HepG2 (cell line): ENCODE measurements around the gene DNTTIP2. TPM values are rescaled to one million over a fixed set of nuclear protein-coding genes. Genes with fewer than 3 reads are reported as not detected.

Source experiments
- CAMTA2 ChIP-seq: sonication (generic); formaldehyde crosslinking; IDR thresholded peaks from 2 replicates; pipeline ENCODE4 v1.4.0; 2020; ENCODE audit warnings: mild to moderate bottlenecking, missing genetic modification reagents, borderline replicate concordance
- IRF1 ChIP-seq: sonication (generic); formaldehyde crosslinking; IDR thresholded peaks from 2 replicates; pipeline ENCODE4 v1.4.0; 2020; ENCODE audit warnings: low read depth, mild to moderate bottlenecking, missing genetic modification reagents
- KAT8 ChIP-seq: IDR thresholded peaks from 2 replicates; pipeline ENCODE4 v1.6.1; 2016; ENCODE audit warnings: missing genetic modification reagents, missing compliant biosample characterization
- NCOA2 ChIP-seq: sonication (generic); formaldehyde crosslinking; IDR thresholded peaks from 2 replicates; pipeline ENCODE4 v1.8.0; 2022; ENCODE audit warnings: inconsistent platforms
- NFE2L1 ChIP-seq: sonication (generic); formaldehyde crosslinking; IDR thresholded peaks from 2 replicates; pipeline ENCODE4 v1.4.0; 2020; ENCODE audit warnings: missing genetic modification reagents, mild to moderate bottlenecking, borderline replicate concordance
- NFKB2 ChIP-seq: sonication (generic); formaldehyde crosslinking; IDR thresholded peaks from 2 replicates; pipeline ENCODE4 v1.4.0; 2020; ENCODE audit warnings: missing genetic modification reagents, borderline replicate concordance
- RNF2 ChIP-seq: fragments of 450-650 bp; conservative IDR thresholded peaks from 2 replicates; pipeline ENCODE4 v1.6.1; 2016; ENCODE audit warnings: low read depth
- SOX13 ChIP-seq, 3 experiments: fragments of 450-650 bp in 1 of 3; sonication (generic) in 1 of 3; formaldehyde crosslinking in 1 of 3; IDR thresholded peaks in 2 of 3; conservative IDR thresholded peaks in 1 of 3; 2 replicates each; pipeline versions ENCODE4 v1.5.0 to v1.6.1; 2016 to 2020; ENCODE audit warnings: antibody characterized with exemption in 1 of 3, mild to moderate bottlenecking in 1 of 3, missing compliant biosample characterization in 1 of 3, missing genetic modification reagents in 1 of 3, moderate library complexity in 1 of 3
- ZBTB7A ChIP-seq: sonication (generic); formaldehyde crosslinking; IDR thresholded peaks from 2 replicates; pipeline ENCODE4 v1.8.0; 2022; ENCODE audit warnings: mild to moderate bottlenecking, missing genetic modification reagents
- ZFP36L1 ChIP-seq: sonication (generic); formaldehyde crosslinking; IDR thresholded peaks from 2 replicates; pipeline ENCODE4 v1.8.0; 2022; ENCODE audit warnings: mild to moderate bottlenecking, missing genetic modification reagents, moderate library complexity
- ZNF460 ChIP-seq: sonication (generic); formaldehyde crosslinking; IDR thresholded peaks from 2 replicates; pipeline ENCODE4 v1.5.1; 2020; ENCODE audit warnings: missing genetic modification reagents, mild to moderate bottlenecking, borderline replicate concordance
- ZNF546 ChIP-seq: sonication (generic); formaldehyde crosslinking; conservative IDR thresholded peaks from 2 replicates; pipeline ENCODE4 v1.8.1; 2023; ENCODE audit warnings: mild to moderate bottlenecking, missing genetic modification reagents
- ZNF720 ChIP-seq: sonication (generic); formaldehyde crosslinking; IDR thresholded peaks from 2 replicates; pipeline ENCODE4 v1.4.0; 2020; ENCODE audit warnings: missing genetic modification reagents
- polyA plus RNA-seq, 8 experiments: library from polyadenylated mRNA; depleted of rRNA in 3 of 8; stranded (reverse) in 7 of 8; unstranded in 1 of 8; fragments of >200 nt; fragmentation: Illumina TruSeq in 4 of 8; extraction: Trizol in 4 of 8; gene quantifications; 2 replicates each; pipeline versions ENCODE4 v1.2.1 to v1.2.3, GENCODE V29; 2011 to 2016; ENCODE audit warnings: low read depth in 4 of 8, missing spikeins in 1 of 8, mixed read lengths in 1 of 8; ENCODE audit not compliant: insufficient read depth in 1 of 8
- total RNA-seq, 5 experiments: library from RNA; depleted of rRNA; stranded (reverse); fragments of >200 nt; fragmentation: Illumina TruSeq; extraction: Trizol; gene quantifications; 2 replicates each; pipeline ENCODE4 v1.2.3, GENCODE V29; 2016; ENCODE audit warnings: low read depth in 1 of 5
- TF ChIP-seq, protein P1 (sequence below): sonication (generic); formaldehyde crosslinking; IDR thresholded peaks from 2 replicates; pipeline ENCODE4 v1.9.0; 2021; ENCODE audit warnings: mild to moderate bottlenecking, missing genetic modification reagents
- TF ChIP-seq, protein P2 (sequence below): IDR thresholded peaks from 2 replicates; pipeline ENCODE4 v1.6.1; 2016; ENCODE audit warnings: low read depth, control low read depth
- TF ChIP-seq, protein P3 (sequence below): sonication (generic); formaldehyde crosslinking; IDR thresholded peaks from 2 replicates; pipeline ENCODE4 v1.4.0; 2020; ENCODE audit warnings: mild to moderate bottlenecking, missing genetic modification reagents
- TF ChIP-seq, protein P4 (sequence below): sonication (generic); formaldehyde crosslinking; IDR thresholded peaks from 2 replicates; pipeline ENCODE4 v1.5.1; 2020; ENCODE audit warnings: mild to moderate bottlenecking, moderate library complexity, missing genetic modification reagents

The DNTTIP2 gene
- total and polyA plus RNA-seq, 2 of the 13 experiments (the other 11 are each of a cell fraction or from before 2014, with no cell fraction given) = 11.4 to 63.3 TPM

DNA sequence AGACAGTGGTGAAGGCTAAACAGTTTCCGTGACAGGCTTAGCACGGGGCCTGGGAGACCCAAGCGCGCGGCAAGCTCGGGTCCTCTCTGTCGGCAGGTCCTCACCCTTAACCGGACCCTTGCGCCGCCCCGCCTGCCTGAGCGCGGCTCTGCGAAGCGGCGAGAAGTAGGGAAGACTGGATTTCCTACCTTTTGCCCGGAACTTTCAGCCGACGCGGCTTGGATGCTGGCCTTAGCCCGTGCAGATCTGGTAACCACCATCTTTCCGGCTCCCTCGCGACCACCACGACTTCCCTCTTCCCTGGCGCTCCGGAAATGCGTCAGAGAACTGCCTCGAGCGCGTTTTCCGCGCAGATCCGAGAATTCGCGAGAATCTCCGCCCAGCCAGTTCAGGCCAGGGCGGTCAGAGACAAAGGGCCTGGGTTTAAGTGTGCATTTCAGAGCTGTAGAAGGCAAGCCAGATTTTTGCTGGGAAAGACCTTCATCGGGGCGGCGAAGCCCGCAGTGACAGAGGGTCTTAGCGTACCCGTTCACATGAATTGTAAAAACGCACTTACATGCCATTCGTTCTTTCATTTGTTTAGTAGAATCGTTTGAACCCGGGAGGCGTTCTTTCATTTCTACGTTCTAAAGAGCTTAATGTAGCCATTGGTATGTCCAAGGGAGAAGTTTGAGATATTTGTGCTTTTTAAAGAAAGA lies at the start of gene DNTTIP2 (continued):
- TF ChIP-seq, protein P1, sequence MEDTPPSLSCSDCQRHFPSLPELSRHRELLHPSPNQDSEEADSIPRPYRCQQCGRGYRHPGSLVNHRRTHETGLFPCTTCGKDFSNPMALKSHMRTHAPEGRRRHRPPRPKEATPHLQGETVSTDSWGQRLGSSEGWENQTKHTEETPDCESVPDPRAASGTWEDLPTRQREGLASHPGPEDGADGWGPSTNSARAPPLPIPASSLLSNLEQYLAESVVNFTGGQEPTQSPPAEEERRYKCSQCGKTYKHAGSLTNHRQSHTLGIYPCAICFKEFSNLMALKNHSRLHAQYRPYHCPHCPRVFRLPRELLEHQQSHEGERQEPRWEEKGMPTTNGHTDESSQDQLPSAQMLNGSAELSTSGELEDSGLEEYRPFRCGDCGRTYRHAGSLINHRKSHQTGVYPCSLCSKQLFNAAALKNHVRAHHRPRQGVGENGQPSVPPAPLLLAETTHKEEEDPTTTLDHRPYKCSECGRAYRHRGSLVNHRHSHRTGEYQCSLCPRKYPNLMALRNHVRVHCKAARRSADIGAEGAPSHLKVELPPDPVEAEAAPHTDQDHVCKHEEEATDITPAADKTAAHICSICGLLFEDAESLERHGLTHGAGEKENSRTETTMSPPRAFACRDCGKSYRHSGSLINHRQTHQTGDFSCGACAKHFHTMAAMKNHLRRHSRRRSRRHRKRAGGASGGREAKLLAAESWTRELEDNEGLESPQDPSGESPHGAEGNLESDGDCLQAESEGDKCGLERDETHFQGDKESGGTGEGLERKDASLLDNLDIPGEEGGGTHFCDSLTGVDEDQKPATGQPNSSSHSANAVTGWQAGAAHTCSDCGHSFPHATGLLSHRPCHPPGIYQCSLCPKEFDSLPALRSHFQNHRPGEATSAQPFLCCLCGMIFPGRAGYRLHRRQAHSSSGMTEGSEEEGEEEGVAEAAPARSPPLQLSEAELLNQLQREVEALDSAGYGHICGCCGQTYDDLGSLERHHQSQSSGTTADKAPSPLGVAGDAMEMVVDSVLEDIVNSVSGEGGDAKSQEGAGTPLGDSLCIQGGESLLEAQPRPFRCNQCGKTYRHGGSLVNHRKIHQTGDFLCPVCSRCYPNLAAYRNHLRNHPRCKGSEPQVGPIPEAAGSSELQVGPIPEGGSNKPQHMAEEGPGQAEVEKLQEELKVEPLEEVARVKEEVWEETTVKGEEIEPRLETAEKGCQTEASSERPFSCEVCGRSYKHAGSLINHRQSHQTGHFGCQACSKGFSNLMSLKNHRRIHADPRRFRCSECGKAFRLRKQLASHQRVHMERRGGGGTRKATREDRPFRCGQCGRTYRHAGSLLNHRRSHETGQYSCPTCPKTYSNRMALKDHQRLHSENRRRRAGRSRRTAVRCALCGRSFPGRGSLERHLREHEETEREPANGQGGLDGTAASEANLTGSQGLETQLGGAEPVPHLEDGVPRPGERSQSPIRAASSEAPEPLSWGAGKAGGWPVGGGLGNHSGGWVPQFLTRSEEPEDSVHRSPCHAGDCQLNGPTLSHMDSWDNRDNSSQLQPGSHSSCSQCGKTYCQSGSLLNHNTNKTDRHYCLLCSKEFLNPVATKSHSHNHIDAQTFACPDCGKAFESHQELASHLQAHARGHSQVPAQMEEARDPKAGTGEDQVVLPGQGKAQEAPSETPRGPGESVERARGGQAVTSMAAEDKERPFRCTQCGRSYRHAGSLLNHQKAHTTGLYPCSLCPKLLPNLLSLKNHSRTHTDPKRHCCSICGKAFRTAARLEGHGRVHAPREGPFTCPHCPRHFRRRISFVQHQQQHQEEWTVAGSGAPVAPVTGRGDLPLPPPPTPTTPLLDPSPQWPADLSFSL = no peak
- TF ChIP-seq, protein P2, sequence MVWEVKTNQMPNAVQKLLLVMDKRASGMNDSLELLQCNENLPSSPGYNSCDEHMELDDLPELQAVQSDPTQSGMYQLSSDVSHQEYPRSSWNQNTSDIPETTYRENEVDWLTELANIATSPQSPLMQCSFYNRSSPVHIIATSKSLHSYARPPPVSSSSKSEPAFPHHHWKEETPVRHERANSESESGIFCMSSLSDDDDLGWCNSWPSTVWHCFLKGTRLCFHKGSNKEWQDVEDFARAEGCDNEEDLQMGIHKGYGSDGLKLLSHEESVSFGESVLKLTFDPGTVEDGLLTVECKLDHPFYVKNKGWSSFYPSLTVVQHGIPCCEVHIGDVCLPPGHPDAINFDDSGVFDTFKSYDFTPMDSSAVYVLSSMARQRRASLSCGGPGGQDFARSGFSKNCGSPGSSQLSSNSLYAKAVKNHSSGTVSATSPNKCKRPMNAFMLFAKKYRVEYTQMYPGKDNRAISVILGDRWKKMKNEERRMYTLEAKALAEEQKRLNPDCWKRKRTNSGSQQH (CRISPR knock-in tag) = 0 out of 2 replicates have a peak, but pooled peaks have one; percentile 49
- TF ChIP-seq RNF2 (no peak), ZFP36L1 (no peak; the same call in 1 of the 2 replicates), KAT8 (CRISPR knock-in tag) (peak; percentile 99), ZBTB7A (peak; percentile 68), ZNF460 (no peak; the same call in 1 of the 2 replicates), NFE2L1 (CRISPR knock-in tag) (no peak), SOX13 (IDR thresholded peaks at IDR 0.05) (peak; percentile 17; the same call in 1 of the 2 replicates), SOX13 (CRISPR knock-in tag; conservative IDR thresholded peaks at IDR 0.05 in 1 of 2, IDR thresholded peaks at IDR 0.05 in 1 of 2) (peak in 1 of 2 experiments; percentile 51; a peak in 1 of 4 replicates), ZNF720 (CRISPR knock-in tag) (no peak), NCOA2 (CRISPR knock-in tag) (peak; percentile 43; the same call in 1 of the 2 replicates), ZNF546 (CRISPR knock-in tag) (no peak), NFKB2 (CRISPR knock-in tag) (0 out of 2 replicates have a peak, but pooled peaks have one; percentile 71), IRF1 (CRISPR knock-in tag) (no peak), CAMTA2 (CRISPR knock-in tag) (0 out of 2 replicates have a peak, but pooled peaks have one; percentile 38)
- TF ChIP-seq, protein P3, sequence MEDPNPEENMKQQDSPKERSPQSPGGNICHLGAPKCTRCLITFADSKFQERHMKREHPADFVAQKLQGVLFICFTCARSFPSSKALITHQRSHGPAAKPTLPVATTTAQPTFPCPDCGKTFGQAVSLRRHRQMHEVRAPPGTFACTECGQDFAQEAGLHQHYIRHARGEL (CRISPR knock-in tag) = no peak
- TF ChIP-seq, protein P4, sequence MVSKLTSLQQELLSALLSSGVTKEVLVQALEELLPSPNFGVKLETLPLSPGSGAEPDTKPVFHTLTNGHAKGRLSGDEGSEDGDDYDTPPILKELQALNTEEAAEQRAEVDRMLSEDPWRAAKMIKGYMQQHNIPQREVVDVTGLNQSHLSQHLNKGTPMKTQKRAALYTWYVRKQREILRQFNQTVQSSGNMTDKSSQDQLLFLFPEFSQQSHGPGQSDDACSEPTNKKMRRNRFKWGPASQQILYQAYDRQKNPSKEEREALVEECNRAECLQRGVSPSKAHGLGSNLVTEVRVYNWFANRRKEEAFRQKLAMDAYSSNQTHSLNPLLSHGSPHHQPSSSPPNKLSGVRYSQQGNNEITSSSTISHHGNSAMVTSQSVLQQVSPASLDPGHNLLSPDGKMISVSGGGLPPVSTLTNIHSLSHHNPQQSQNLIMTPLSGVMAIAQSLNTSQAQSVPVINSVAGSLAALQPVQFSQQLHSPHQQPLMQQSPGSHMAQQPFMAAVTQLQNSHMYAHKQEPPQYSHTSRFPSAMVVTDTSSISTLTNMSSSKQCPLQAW (CRISPR knock-in tag) = peak; percentile 93
